Measurements from ENCODE around the gene RBM26.

The RBM26 gene

DNA sequence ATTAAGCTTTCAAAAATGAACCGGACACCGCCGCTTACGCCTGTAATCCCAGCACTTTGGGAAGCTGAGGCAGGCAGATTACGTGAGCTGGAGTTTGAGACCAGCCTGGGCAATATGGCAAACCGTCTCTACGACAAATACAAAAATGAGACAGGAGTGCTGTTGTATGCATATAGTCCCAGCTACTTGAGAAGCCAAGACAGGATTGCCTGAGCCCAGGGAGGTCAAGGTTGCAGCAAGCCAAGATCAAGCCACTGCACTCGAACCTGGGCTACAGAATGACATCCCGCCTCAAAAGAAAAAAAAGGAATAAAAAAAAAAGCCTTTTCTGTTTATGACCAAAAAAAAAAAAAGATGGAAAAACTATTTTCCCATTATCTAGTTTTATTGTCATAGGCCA is 96.4 kb downstream of the RBM26 start:
- Histone ChIP-seq H3K36me3 (ENCODE audit: control insufficient read depth, insufficient read depth, low read length) (no peaks in the 10 kb centered on the region), H3K27me3 (replicated peaks; ENCODE audit: control insufficient read depth, insufficient read depth, low read length) (no peaks in the 10 kb centered on the region), H3K4me3 (replicated peaks; ENCODE audit: low read depth, low read length) (no peak overlapping the region)
- TF ChIP-seq, protein P1, sequence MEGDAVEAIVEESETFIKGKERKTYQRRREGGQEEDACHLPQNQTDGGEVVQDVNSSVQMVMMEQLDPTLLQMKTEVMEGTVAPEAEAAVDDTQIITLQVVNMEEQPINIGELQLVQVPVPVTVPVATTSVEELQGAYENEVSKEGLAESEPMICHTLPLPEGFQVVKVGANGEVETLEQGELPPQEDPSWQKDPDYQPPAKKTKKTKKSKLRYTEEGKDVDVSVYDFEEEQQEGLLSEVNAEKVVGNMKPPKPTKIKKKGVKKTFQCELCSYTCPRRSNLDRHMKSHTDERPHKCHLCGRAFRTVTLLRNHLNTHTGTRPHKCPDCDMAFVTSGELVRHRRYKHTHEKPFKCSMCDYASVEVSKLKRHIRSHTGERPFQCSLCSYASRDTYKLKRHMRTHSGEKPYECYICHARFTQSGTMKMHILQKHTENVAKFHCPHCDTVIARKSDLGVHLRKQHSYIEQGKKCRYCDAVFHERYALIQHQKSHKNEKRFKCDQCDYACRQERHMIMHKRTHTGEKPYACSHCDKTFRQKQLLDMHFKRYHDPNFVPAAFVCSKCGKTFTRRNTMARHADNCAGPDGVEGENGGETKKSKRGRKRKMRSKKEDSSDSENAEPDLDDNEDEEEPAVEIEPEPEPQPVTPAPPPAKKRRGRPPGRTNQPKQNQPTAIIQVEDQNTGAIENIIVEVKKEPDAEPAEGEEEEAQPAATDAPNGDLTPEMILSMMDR (IDR thresholded peaks at IDR 0.05; ENCODE audit: insufficient read depth, low read length, poor library complexity, severe bottlenecking) = no peak
- no peak for DNase-seq (ENCODE audit: extremely low read depth, insufficient read length)

DNA sequence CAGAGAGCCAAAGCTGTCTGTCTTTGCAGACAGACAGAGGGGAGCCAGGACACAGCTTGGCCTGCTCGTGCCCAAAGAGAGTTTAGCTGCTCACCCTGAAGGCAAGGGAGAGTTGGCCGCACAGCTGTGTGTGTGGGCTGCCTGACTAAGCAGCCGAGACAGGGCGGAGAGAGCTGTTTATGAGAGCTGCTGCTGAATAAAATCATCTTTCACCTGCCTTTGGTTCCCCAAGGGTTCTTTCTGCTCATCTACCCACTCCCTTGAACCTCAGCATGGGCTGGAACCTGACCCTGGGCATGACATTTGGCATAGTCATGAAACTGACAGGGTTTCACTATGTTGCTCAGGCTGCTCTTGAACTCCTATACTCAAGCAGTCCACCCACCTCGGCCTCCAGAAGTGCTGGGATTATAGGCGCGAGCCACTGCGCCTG is 98.2 kb downstream of the RBM26 start:
- TF ChIP-seq, protein P1 (IDR thresholded peaks at IDR 0.05; ENCODE audit: insufficient read depth, low read length, poor library complexity, severe bottlenecking) = no peak
- DNase-seq (ENCODE audit: extremely low read depth, insufficient read length) = no peak
- no peaks in the 10 kb centered on the region for H3K36me3 ChIP-seq (ENCODE audit: control insufficient read depth, insufficient read depth, low read length)
- no peaks in the 10 kb centered on the region for H3K27me3 ChIP-seq (replicated peaks; ENCODE audit: control insufficient read depth, insufficient read depth, low read length)
- H3K4me3 ChIP-seq (replicated peaks; ENCODE audit: low read depth, low read length) = no peak overlapping the region

DNA sequence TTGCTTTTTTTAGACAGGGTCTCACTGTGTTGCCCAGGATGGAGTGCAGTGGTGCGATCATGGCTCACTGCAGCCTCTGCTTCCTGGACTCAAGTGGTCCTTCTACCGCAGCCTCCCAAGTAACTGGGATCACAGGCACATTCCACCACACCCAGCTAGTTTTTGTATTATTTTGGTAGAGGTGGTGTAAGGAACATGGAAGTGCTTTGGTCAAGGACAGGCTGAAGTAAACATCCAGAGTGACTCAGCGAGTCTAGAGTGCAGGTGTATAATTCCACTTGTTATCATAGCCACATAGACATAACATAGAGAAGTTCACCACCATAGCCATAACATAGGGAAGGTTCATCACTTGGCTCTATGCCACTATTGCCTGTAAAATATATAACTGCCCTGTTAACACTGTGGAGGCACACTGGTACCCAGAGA is 98.6 kb downstream of the RBM26 start:
- H3K27me3 ChIP-seq (replicated peaks; ENCODE audit: control insufficient read depth, insufficient read depth, low read length) = no peaks in the 10 kb centered on the region
- DNase-seq (ENCODE audit: extremely low read depth, insufficient read length) = no peak
- H3K4me3 ChIP-seq (replicated peaks; ENCODE audit: low read depth, low read length) = no peak overlapping the region
- TF ChIP-seq, protein P1 (IDR thresholded peaks at IDR 0.05; ENCODE audit: insufficient read depth, low read length, poor library complexity, severe bottlenecking) = no peak
- no peaks in the 10 kb centered on the region for H3K36me3 ChIP-seq (ENCODE audit: control insufficient read depth, insufficient read depth, low read length)

DNA sequence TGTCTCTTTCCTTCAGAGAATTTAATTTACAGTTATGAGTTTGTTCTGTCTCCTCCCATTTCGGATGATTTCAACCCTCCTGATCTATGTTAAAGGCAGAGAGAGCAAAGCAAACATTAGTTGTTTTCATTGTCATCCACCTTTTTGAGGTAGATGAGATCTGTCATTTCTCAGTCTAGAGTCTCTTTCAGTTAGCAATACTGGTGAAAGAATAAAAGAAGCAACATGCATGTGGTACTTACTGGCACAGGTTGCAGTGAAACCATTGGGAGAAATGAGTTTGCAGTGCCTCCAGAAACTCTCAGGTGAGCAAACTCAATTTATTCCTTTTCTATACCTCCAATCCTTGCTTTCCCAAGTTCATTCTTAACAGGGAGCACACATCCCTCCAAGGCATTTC is 99.4 kb downstream of the RBM26 start:
- Histone ChIP-seq H3K4me3 (replicated peaks; ENCODE audit: low read depth, low read length) (no peak overlapping the region), H3K27me3 (replicated peaks; ENCODE audit: control insufficient read depth, insufficient read depth, low read length) (no peaks in the 10 kb centered on the region), H3K36me3 (ENCODE audit: control insufficient read depth, insufficient read depth, low read length) (no peaks in the 10 kb centered on the region)
- TF ChIP-seq, protein P1 (IDR thresholded peaks at IDR 0.05; ENCODE audit: insufficient read depth, low read length, poor library complexity, severe bottlenecking) = no peak
- no peak for DNase-seq (ENCODE audit: extremely low read depth, insufficient read length)

DNA sequence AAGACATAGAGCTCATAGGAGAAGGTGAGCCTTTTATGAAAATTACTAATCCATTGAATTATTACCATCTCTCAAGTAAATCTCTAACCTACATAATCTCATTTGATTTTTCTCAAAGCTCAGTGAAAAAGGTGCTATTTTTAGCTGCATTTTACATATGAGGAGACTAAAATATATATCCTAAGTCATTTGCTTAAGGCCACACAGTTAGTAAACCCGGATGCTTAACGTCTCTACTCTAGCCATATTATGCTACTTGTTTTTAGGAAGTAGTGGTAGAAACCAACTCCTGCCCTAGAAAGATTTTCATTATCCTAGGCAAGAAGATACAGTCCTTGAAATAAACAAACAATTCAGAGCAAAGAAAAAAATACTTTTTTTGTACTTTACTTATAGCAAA is 108.9 kb downstream of the RBM26 start:
- H3K4me3 ChIP-seq (replicated peaks; ENCODE audit: low read depth, low read length) = no peak overlapping the region
- H3K36me3 ChIP-seq (ENCODE audit: control insufficient read depth, insufficient read depth, low read length) = no peaks in the 10 kb centered on the region
- TF ChIP-seq, protein P1 (IDR thresholded peaks at IDR 0.05; ENCODE audit: insufficient read depth, low read length, poor library complexity, severe bottlenecking) = no peak

More for the DNA sequence above, 108.9 kb downstream of the RBM26 start:
- H3K27me3 ChIP-seq (replicated peaks; ENCODE audit: control insufficient read depth, insufficient read depth, low read length) = no peaks in the 10 kb centered on the region
- no peak for DNase-seq (ENCODE audit: extremely low read depth, insufficient read length)
